KMS-11 (cell line): ENCODE measurements around the gene DSCAM.

Experiments
- H2AFZ ChIP-seq: fragments of 200-600 bp; sonication (generic); 2 replicates; pipeline ENCODE4 v1.6.1; 2016; ENCODE audit warnings: antibody characterized with exemption, mixed run types, low read depth
- H3K27ac ChIP-seq: fragments of 200-600 bp; sonication (generic); 2 replicates; pipeline ENCODE4 v1.6.1; 2016; ENCODE audit warnings: mild to moderate bottlenecking, mixed run types
- H3K27me3 ChIP-seq: fragments of 200-600 bp; sonication (generic); 2 replicates; pipeline ENCODE4 v1.6.1; 2017; ENCODE audit warnings: mild to moderate bottlenecking, low read depth, mixed run types, moderate library complexity; ENCODE audit not compliant: insufficient read depth
- H3K36me3 ChIP-seq: fragments of 200-600 bp; sonication (generic); 2 replicates; pipeline ENCODE4 v1.6.1; 2017; ENCODE audit warnings: mild to moderate bottlenecking, mixed run types; ENCODE audit not compliant: insufficient read depth
- H3K4me1 ChIP-seq: fragments of 200-600 bp; sonication (generic); 2 replicates; pipeline ENCODE4 v1.6.1; 2016; ENCODE audit warnings: mild to moderate bottlenecking, low read depth, mixed run types; ENCODE audit not compliant: poor library complexity, severe bottlenecking
- H3K4me2 ChIP-seq: fragments of 200-600 bp; sonication (generic); 2 replicates; pipeline ENCODE4 v1.7.0; 2016; ENCODE audit warnings: mild to moderate bottlenecking, mixed run types
- H3K4me3 ChIP-seq: fragments of 200-600 bp; sonication (generic); IDR thresholded peaks from 2 replicates; pipeline ENCODE4 v1.6.1; 2017; ENCODE audit warnings: low read depth, low read length, mixed read lengths; ENCODE audit not compliant: insufficient read depth
- H3K79me2 ChIP-seq: fragments of 200-600 bp; sonication (generic); 2 replicates; pipeline ENCODE4 v1.6.1; 2016; ENCODE audit warnings: low read depth, mixed run types; ENCODE audit not compliant: insufficient read depth
- H3K9ac ChIP-seq: fragments of 200-600 bp; sonication (generic); 2 replicates; pipeline ENCODE4 v1.6.1; 2016; ENCODE audit warnings: mild to moderate bottlenecking, mixed run types
- H4K20me1 ChIP-seq: fragments of 200-600 bp; sonication (generic); 2 replicates; pipeline ENCODE4 v1.6.1; 2016; ENCODE audit warnings: mild to moderate bottlenecking, mixed run types; ENCODE audit not compliant: insufficient read depth
- TF ChIP-seq, protein P1 (sequence below): fragments of 200-600 bp; sonication (generic); conservative IDR thresholded peaks from 2 replicates; pipeline ENCODE4 v1.6.1; 2017; ENCODE audit warnings: low read depth, mild to moderate bottlenecking, antibody characterized with exemption, low read length, moderate library complexity, mixed read lengths

The DSCAM gene

DNA sequence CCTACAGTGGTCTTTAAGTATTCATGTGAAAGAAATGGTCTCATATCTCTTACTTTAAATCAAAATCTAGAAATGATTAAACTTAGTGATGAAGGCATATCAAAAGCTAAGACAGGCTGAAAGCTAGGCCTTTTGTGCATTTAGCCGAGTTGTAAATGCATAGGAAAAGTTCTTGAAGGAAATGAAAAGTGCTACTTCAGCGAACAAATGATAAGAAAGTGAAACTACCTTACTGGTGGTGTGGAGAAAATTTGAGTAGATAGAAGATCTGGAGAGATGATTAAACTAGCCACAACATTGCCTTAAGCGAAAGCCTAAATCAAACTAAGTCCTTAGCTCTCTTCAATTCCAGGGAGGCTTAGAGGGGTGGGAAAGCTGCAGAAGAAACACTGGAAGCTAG, 147.6 kb downstream of the DSCAM start:
- H3K4me1 ChIP-seq, result peaks cover 9% of the 10 kb centered on the region
- no peaks in the 10 kb centered on the region for H3K36me3 ChIP-seq
- H3K27me3 ChIP-seq, result no peaks in the 10 kb centered on the region
- no peak overlapping the region for H3K27ac ChIP-seq
- no peak overlapping the region for H2AFZ ChIP-seq
- H3K4me2 ChIP-seq, result peak overlapping the region; percentile 8
- TF ChIP-seq, protein P1, sequence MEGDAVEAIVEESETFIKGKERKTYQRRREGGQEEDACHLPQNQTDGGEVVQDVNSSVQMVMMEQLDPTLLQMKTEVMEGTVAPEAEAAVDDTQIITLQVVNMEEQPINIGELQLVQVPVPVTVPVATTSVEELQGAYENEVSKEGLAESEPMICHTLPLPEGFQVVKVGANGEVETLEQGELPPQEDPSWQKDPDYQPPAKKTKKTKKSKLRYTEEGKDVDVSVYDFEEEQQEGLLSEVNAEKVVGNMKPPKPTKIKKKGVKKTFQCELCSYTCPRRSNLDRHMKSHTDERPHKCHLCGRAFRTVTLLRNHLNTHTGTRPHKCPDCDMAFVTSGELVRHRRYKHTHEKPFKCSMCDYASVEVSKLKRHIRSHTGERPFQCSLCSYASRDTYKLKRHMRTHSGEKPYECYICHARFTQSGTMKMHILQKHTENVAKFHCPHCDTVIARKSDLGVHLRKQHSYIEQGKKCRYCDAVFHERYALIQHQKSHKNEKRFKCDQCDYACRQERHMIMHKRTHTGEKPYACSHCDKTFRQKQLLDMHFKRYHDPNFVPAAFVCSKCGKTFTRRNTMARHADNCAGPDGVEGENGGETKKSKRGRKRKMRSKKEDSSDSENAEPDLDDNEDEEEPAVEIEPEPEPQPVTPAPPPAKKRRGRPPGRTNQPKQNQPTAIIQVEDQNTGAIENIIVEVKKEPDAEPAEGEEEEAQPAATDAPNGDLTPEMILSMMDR, result no peak
- H4K20me1 ChIP-seq, result no peaks in the 10 kb centered on the region
- no peaks in the 10 kb centered on the region for H3K79me2 ChIP-seq
- no peak overlapping the region for H3K4me3 ChIP-seq
- H3K9ac ChIP-seq, result no peak overlapping the region

DNA sequence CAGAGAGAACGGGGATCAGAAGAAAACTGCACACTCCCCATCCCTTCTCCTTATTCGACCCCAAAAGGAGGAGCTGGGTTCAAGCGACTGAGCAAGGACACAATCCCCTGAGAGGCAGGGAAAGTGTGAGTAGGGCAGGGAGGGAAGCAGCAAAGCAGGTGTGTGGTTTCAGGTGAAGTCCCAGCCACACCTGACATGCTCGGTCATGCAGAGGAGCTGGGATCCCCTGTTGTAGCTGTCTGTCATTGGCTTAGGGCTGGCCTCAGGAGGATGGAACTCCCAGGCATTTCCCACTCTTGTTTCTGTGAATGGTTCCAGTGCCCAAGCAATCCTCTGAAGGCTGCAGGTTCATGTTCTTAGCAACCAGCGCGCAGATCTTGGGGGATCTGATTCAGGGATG, 150.7 kb downstream of the DSCAM start:
- no peak overlapping the region for H3K4me3 ChIP-seq
- H3K79me2 ChIP-seq, result no peaks in the 10 kb centered on the region
- H3K27me3 ChIP-seq, result no peaks in the 10 kb centered on the region
- H3K4me1 ChIP-seq, result peaks cover 9% of the 10 kb centered on the region
- H3K27ac ChIP-seq, result no peak overlapping the region
- no peak overlapping the region for H2AFZ ChIP-seq
- H4K20me1 ChIP-seq, result no peaks in the 10 kb centered on the region
- no peak overlapping the region for H3K4me2 ChIP-seq
- TF ChIP-seq, protein P1, result no peak
- H3K9ac ChIP-seq, result no peak overlapping the region
- no peaks in the 10 kb centered on the region for H3K36me3 ChIP-seq

DNA sequence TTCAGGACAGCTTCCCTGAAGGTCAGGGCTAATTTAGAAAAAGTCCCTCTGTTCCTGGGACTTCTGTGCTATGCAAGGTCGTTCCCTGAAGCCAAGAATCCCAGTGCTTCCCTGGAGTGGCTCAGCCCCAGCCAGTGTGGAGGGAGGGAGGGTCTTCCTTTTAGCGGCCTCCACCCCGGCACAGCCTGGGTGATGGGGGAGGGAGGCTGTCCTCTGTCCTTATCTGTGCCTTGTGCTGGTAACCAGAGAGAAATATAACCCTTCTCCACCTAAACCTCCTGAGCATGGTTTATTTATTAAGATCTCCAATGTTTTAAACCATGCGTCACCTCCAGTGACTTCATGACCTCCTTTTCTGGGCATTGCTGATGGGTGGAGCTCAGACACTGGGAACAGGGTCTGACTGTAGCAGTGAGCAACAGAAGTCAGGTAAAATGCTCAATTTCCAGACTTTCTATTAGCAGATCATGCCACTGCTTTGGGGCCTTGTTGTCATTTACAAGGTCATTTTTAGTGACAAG, 157.1 kb downstream of the DSCAM start:
- no peak overlapping the region for H3K4me3 ChIP-seq
- H3K9ac ChIP-seq, result no peak overlapping the region
- TF ChIP-seq, protein P1, result no peak
- no peaks in the 10 kb centered on the region for H3K27me3 ChIP-seq
- no peaks in the 10 kb centered on the region for H3K36me3 ChIP-seq
- H3K27ac ChIP-seq, result no peak overlapping the region
- H2AFZ ChIP-seq, result no peak overlapping the region
- no peaks in the 10 kb centered on the region for H4K20me1 ChIP-seq
- H3K79me2 ChIP-seq, result no peaks in the 10 kb centered on the region
- H3K4me2 ChIP-seq, result no peak overlapping the region
- H3K4me1 ChIP-seq, result no peaks in the 10 kb centered on the region

DNA sequence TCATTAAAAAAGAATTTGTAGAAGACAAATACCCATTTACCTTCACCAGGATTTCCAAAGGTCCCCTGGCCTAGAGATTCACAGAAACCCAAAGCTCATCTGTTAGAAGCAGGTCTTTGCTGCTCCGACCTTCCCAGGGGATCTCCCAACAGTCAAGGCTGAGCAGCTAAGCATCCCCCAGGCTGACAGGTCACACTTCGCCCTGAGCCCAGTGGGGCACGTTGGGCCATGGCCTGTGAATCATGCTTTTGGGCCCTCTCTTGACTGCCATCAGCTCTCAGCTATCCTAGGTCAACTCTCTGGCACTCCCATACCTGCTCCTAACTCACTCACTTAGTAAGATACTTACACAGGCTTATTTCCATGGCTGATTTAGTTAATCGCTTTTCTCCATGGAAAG, 157.7 kb downstream of the DSCAM start:
- Histone ChIP-seq H3K36me3 (no peaks in the 10 kb centered on the region), H3K9ac (no peak overlapping the region), H2AFZ (no peak overlapping the region), H3K27ac (no peak overlapping the region), H3K4me2 (no peak overlapping the region), H3K79me2 (no peaks in the 10 kb centered on the region), H3K27me3 (no peaks in the 10 kb centered on the region), H3K4me1 (no peaks in the 10 kb centered on the region), H4K20me1 (no peaks in the 10 kb centered on the region), H3K4me3 (no peak overlapping the region)
- TF ChIP-seq, protein P1, result no peak
